IPS-NIHi11 (cell line): Measurements from ENCODE around the gene WNT7B.

Experiments used
- DNase-seq: peaks from one replicate; pipeline ENCODE4 v3.0.0; 2012; ENCODE audit warnings: mixed read lengths, low spot score

Gene WNT7B

GRCh38 chr22:45927059-45927458 is 49.9 kb downstream of the WNT7B start:
- DNase-seq: no peak

- DNase-seq: no peak
These were observed 50.5 kb downstream of the WNT7B start for GRCh38 chr22:45926433-45926832.

- DNase-seq: no peak
These were observed 51.1 kb downstream of the WNT7B start for GRCh38 chr22:45925811-45926351.

- DNase-seq: no peak
These were observed 53.1 kb downstream of the WNT7B start for GRCh38 chr22:45923835-45924234.

GRCh38 chr22:45923212-45923611 is 53.8 kb downstream of the WNT7B start:
- DNase-seq: no peak

- DNase-seq: no peak
These were observed 54.3 kb downstream of the WNT7B start for GRCh38 chr22:45922661-45923060.

- no peak for DNase-seq
These were observed 54.7 kb downstream of the WNT7B start for GRCh38 chr22:45922256-45922655.

- DNase-seq: peak; percentile 66
These were observed 57.3 kb downstream of the WNT7B start for GRCh38 chr22:45919504-45920286.

GRCh38 chr22:45918459-45919370 is 58.2 kb downstream of the WNT7B start:
- DNase-seq: no peak

- DNase-seq: no peak
These were observed 59.1 kb downstream of the WNT7B start for GRCh38 chr22:45917700-45918458.

- DNase-seq: no peak
These were observed 59.8 kb downstream of the WNT7B start for GRCh38 chr22:45917146-45917545.

- DNase-seq: no peak
These were observed 60.4 kb downstream of the WNT7B start for GRCh38 chr22:45916515-45916914.

- no peak for DNase-seq
These were observed 61.1 kb downstream of the WNT7B start for GRCh38 chr22:45915841-45916240.

GRCh38 chr22:45915151-45915550 is 61.8 kb downstream of the WNT7B start:
- DNase-seq: no peak

- DNase-seq: no peak
These were observed 62.7 kb downstream of the WNT7B start for GRCh38 chr22:45914309-45914708.

GRCh38 chr22:45912910-45913309 is 64.1 kb downstream of the WNT7B start:
- no peak for DNase-seq

GRCh38 chr22:45911601-45912271 is 65.2 kb downstream of the WNT7B start:
- DNase-seq: no peak

GRCh38 chr22:45910928-45911467 is 66.0 kb downstream of the WNT7B start:
- DNase-seq: no peak

GRCh38 chr22:45908961-45909360 is 68.0 kb downstream of the WNT7B start:
- no peak for DNase-seq

GRCh38 chr22:45907996-45908395 is 69.0 kb downstream of the WNT7B start:
- DNase-seq: no peak

- DNase-seq: no peak
These were observed 69.6 kb downstream of the WNT7B start for GRCh38 chr22:45907378-45907777.
